ENCODE results near the gene SPTB.
"Not testable (repeated sequence)": the region's sequence is repeated elsewhere in the genome, so short reads cannot be mapped to it uniquely, and the experiment has no call there.

Gene SPTB

DNA sequence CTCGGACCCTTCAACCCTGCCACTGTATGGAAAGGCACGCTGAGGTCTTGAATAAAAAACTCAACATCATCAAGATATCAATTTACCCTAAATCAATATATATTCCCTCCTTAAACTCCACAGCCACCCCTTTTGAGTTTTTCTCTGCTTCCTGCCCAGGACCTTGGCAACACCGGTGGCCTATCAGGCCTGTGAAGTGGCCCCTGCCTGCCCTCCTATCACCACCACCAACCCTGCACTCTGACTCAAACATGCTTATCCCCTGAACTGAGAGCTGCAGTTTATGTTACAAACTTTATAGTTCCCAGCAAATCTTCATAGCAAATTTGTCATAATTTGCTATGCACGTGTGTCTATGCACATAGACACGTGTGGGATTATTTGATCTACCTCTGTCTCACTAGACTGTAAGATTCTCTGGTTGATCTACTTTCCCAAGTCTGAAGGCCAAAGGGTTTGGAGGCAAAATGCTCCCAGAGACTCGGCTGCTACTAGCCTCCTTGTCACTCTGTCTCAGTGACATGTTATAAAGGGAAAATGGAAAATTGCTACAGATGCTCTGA is 63.4 kb downstream of the SPTB start:
- no peak for DNase-seq

GRCh38 chr14:64815257-64815656 is 64.5 kb downstream of the SPTB start:
- no peak for DNase-seq

DNA sequence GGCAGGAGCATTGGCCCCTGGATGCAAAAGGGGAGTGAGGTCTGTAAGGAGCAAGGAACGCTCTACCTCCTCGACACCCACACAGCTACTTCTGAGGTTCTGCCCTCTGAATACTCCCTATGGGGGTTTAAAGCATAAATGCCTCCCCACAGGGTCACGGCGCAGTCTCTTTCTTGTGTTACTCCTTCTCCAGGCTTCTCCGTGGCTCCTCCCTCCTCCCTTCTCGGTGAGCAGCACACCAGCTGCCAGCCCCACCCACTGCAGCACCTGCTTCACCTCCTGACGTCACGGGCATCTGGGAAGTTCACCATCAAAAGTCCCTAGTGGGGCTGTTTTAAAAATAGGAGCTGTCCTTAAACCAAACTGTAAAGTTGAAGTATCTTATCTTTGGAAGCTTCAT is 67.3 kb downstream of the SPTB start:
- no peak for DNase-seq

DNA sequence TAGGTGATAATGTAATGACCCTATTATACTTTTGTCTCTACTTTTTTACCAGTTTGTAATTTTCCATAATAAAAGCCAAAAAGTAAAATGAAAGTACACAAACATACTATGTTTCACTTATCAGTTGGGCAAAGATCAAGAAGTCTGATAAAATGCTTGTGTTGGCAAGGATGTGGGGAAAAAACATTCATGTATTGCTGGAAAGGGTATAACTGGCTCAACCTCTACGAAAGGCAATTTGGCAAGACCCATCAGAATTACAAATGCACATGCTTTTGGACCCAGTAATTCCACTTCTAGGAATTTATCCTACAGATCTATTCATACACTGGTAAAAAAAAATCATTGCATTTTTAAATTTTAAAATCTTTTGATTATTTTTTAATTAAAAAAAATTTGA is 68.0 kb downstream of the SPTB start:
- no peak for DNase-seq

DNA sequence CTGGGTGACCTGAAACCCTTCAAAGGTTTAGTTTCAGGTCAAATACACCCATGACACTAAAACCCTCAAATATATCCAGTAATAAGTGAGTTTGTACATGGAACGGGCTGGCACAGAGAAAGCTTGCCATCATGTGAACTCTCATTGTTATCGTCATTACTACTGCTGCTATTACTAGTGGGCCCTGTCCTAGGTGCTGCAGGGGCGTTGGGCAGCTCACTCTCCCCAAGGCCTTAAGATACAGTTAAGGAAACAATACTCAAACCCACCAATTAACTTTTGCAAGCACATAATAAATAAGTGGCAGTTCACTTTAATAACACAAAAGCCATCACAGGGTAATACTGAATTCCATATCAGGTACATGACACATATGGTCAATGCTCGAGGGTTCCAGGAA is 71.3 kb downstream of the SPTB start:
- no peak for DNase-seq

GRCh38 chr14:64807551-64807950 is 72.2 kb downstream of the SPTB start:
- no peak for DNase-seq

GRCh38 chr14:64806862-64807495 is 72.7 kb downstream of the SPTB start:
- DNase-seq = no peak

DNA sequence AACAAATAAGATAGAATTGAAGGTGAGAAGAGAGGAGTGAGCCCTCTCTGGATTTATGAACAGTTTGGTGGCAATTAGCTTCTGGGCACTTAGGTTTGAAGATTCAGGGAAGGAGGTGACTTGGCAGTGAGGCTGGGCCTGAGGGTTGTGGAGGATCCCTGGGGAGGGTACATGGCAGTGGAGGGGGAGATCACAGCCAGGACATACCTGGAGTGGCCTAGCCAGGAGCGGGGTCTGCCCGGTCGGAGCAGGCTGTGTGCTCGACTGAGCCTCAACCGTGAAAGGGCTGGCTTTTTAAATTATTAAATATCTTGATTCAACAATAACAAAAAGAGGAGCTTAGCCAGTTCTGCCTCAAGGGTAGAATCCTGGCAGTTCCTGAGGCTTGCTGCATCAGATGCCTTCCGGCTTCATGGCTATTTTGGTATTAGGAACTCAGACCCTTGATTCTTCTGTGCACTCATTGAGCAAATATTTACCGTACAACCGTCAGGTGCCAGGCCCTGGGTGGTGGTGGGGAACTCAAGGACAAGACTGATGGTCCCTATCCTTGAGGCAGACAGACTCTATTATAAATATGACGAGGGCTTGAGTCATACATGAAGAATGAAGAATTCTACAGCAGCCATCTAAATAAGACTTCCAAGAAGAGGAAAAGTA is 73.4 kb downstream of the SPTB start:
- no peak for DNase-seq

GRCh38 chr14:64805646-64806045 is 74.1 kb downstream of the SPTB start:
- DNase-seq = not testable (repeated sequence)

DNA sequence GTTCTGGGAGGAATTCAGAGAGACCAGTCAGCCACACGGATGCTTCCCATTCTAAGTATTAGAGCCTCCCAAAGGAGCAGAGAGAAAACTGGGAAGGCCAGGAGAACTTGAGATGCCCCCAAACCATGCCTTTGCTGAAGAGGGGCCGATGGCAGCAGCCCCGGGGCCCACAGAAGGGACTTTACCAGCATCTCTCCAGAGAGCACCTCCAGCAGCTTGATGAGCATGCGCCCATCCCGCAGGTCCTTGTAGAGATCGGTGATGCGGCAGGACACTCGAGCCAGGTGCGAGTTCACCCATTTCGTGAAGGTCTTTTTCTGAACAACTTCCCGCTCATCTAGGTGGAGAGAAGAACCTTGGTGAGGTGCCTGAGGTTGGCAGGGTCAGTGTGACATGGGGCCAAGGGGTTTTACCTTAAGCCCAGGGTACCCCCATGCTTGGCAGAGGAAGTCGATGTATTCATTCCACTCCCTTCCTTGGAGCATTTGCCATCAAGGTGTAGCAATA is 74.9 kb downstream of the SPTB start:
- no peak for DNase-seq

GRCh38 chr14:64801800-64802199 is 77.9 kb downstream of the SPTB start:
- no peak for DNase-seq

DNA sequence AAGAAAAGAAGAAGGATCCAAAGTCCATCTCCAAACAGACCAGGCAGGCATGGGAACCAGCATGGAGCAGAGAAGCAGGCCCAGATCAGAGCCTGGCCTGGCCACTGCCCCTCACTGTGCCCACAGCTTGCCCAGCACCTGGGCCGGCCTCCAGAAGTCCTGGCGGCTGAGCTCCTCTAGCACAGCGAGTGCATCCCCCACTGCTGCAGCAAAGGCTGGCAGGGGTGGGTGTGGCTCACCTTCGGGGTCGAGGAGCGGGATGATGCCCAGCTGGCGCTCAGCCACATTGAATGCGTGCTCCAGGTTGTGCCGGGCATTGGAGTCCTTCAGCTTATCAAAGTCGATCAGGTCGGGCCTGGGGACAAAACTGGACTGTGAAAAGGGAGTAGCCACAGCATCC is 78.7 kb downstream of the SPTB start:
- no peak for DNase-seq

GRCh38 chr14:64800000-64800399 is 79.7 kb downstream of the SPTB start:
- DNase-seq = peak; percentile 9

DNA sequence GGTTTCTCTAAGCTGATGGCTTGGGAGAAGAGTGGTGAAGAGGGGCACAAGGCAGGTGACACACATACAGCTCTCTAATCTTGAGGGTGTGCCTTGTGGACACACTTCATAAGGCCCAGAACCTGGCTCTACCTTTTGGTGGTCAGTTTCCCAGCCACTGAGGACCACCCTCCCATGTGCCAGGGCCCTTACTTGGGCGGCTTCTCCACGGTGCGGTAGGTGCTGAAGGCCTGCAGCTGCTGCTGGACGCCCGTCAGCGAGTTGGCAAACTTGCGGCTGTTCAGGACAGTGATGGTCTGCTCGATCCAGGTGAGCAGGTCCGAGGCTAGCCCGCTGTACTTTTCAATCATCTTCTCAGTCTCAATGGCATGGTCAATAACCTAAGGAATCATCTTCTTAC is 80.2 kb downstream of the SPTB start:
- DNase-seq = no peak

GRCh38 chr14:64796369-64796768 is 83.3 kb downstream of the SPTB start:
- no peak for DNase-seq

DNA sequence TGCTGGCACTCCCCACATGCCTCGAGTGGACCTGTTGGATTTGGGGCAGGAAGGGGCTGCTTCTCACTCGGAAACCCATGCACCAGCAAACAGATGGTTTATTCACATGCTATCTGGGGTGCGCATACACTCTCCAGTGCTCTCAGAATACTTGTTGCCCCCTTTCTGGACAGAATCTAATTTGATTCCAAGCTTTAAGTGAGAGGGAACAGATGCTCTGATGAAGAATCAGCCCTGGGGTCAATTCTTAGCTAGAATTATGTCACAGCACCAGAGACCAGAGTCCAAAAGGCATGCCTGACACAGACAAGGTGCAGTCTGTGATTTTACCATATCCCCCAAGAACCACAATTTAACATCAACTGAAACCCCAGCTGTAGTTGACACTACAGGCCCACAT is 83.8 kb downstream of the SPTB start:
- DNase-seq = no peak

DNA sequence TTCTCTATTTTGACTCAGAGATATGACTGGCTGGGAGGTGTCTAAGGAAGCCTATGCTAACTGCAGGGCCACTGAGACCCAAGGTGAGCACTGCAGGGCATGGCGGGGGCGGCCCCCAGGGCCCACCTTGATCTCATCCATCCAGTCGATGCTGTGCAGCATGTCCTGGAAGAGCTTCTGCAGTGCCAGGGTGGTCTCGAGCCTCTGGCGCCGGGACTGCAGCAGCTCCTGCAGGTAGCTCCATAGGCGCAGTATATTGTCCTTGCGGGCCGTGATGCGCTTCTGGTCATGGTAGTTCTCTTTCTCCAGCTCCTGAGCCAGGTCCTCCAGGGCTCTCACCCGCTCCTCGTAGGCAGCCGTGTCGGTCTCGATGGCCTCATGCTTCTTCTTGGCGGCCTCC is 84.5 kb downstream of the SPTB start:
- no peak for DNase-seq

- DNase-seq = no peak
These were observed 86.7 kb downstream of the SPTB start for GRCh38 chr14:64792871-64793560.

GRCh38 chr14:64792231-64792630 is 87.5 kb downstream of the SPTB start:
- DNase-seq = no peak

- no peak for DNase-seq
These were observed 89.2 kb downstream of the SPTB start for GRCh38 chr14:64790478-64790877.

- DNase-seq = no peak
These were observed 90.0 kb downstream of the SPTB start for GRCh38 chr14:64789696-64790095.

DNA sequence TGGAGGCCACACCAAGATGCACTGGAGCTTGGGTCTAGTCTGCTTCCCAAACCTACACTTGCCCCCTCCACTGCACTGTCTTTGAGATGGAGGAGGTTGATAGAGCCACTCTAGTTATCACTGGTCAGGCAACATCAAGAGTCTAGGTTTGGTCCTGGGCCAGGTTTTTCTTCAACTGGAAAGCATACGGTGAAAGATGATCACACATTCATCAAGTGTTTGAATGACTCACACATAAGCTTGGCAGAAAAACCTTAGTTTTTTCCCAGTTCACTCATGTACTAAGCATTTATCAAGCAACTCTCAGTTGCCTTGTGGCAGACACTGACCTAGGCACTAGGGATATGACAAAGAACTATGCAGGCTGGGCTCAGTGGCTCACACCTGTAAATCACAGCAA is 91.0 kb downstream of the SPTB start:
- DNase-seq = no peak

- DNase-seq = no peak
These were observed 92.1 kb downstream of the SPTB start for GRCh38 chr14:64787619-64788018.
